ENCODE results near the gene SMG7. TPM values are rescaled to one million over a fixed set of nuclear protein-coding genes. Genes with fewer than 3 reads are reported as not detected.

The SMG7 gene
- total RNA-seq, 4 donors from 2014 or later: 37.8 to 82.1 (median 58.9) TPM

GRCh38 chr1:183506561-183506960 lies 34.3 kb downstream of the SMG7 start:
- no peaks in the 10 kb centered on the region for H3K4me1 ChIP-seq
- no peak for DNase-seq
- H3K27me3 ChIP-seq: no peaks in the 10 kb centered on the region
- TF ChIP-seq CTCF (IDR thresholded peaks at IDR 0.05) (no peak), POLR2A (IDR thresholded peaks at IDR 0.05) (no peak)
- no peaks in the 10 kb centered on the region for H3K36me3 ChIP-seq
- 91 to 97% methylated on average over 4 of the region's 4 CpGs for WGBS, 2 donors
- H3K27ac ChIP-seq: no peak overlapping the region
- intact Hi-C loops (cut with DNase I): no loop called here
- H3K4me3 ChIP-seq (replicated peaks in 1 of 3): no peak overlapping the region
- H3K9me3 ChIP-seq: no peaks in the 10 kb centered on the region

- Histone ChIP-seq H3K27ac (no peak overlapping the region), H3K9me3 (no peaks in the 10 kb centered on the region), H3K4me1 (peaks cover 0 to 5% of the 10 kb centered on the region in 2 donors), H3K36me3 (no peaks in the 10 kb centered on the region), H3K27me3 (no peaks in the 10 kb centered on the region), H3K4me3 (replicated peaks in 1 of 3) (no peak overlapping the region)
- intact Hi-C loops (cut with DNase I): no loop called here
- DNase-seq: no peak
- no peak for TF ChIP-seq CTCF (IDR thresholded peaks at IDR 0.05)
- TF ChIP-seq POLR2A (IDR thresholded peaks at IDR 0.05): no peak
- WGBS, 2 donors: 88 to 94% methylated on average over 1 of the region's 1 CpG
These were observed 36.4 kb downstream of the SMG7 start for GRCh38 chr1:183508694-183509093.

- Histone ChIP-seq H3K4me3 (replicated peaks in 1 of 3) (no peak overlapping the region), H3K4me1 (peaks cover 0 to 5% of the 10 kb centered on the region in 2 donors), H3K36me3 (no peaks in the 10 kb centered on the region), H3K9me3 (no peaks in the 10 kb centered on the region), H3K27me3 (no peaks in the 10 kb centered on the region), H3K27ac (no peak overlapping the region)
- no peak for DNase-seq
- TF ChIP-seq POLR2A (IDR thresholded peaks at IDR 0.05) (no peak), CTCF (IDR thresholded peaks at IDR 0.05) (no peak)
- intact Hi-C loops (cut with DNase I): no loop called here
- 56 to 57% methylated on average over 2 of the region's 2 CpGs for WGBS, 2 donors
These were observed 40.2 kb downstream of the SMG7 start for GRCh38 chr1:183512450-183512849.

- H3K9me3 ChIP-seq: no peaks in the 10 kb centered on the region
- no peak overlapping the region for H3K27ac ChIP-seq
- intact Hi-C loops (cut with DNase I): no loop called here
- no peak overlapping the region for H3K4me3 ChIP-seq (replicated peaks in 1 of 3)
- peaks cover 0 to 5% of the 10 kb centered on the region in 2 donors for H3K4me1 ChIP-seq
- WGBS, 2 donors: 95 to 100% methylated on average over 1 of the region's 1 CpG
- TF ChIP-seq POLR2A (IDR thresholded peaks at IDR 0.05) (no peak), CTCF (IDR thresholded peaks at IDR 0.05) (no peak)
- H3K27me3 ChIP-seq: no peaks in the 10 kb centered on the region
- H3K36me3 ChIP-seq: peaks cover 0 to 5% of the 10 kb centered on the region in 2 donors
- DNase-seq: no peak
These were observed 41.9 kb downstream of the SMG7 start for GRCh38 chr1:183514235-183514634.

- no peak overlapping the region for H3K27ac ChIP-seq
- 93 to 95% methylated on average over 2 of the region's 2 CpGs for WGBS, 2 donors
These were observed 42.8 kb downstream of the SMG7 start for GRCh38 chr1:183515002-183515689.

More at GRCh38 chr1:183515002-183515689, 42.8 kb downstream of the SMG7 start:
- Histone ChIP-seq H3K9me3 (no peaks in the 10 kb centered on the region), H3K36me3 (peaks cover 0 to 5% of the 10 kb centered on the region in 2 donors), H3K27me3 (no peaks in the 10 kb centered on the region), H3K4me3 (replicated peaks in 1 of 3) (no peak overlapping the region), H3K4me1 (peaks cover 0 to 5% of the 10 kb centered on the region in 2 donors)
- no peak for TF ChIP-seq POLR2A (IDR thresholded peaks at IDR 0.05)
- no peak for TF ChIP-seq CTCF (IDR thresholded peaks at IDR 0.05)
- no peak for DNase-seq
- intact Hi-C loops (cut with DNase I): no loop called here
